HUES48 (cell line): Measurements from ENCODE around the gene KCTD18.

Experiments
- H3K27ac ChIP-seq: one replicate; pipeline ENCODE4 v1.7.0; 2013; ENCODE audit warnings: low read depth, low read length, inconsistent platforms
- H3K27me3 ChIP-seq: 2 replicates; pipeline ENCODE4 v1.6.1; 2013; ENCODE audit warnings: mild to moderate bottlenecking, low read length; ENCODE audit not compliant: control insufficient read depth, insufficient read depth
- H3K36me3 ChIP-seq: 2 replicates; pipeline ENCODE4 v1.6.1; 2013; ENCODE audit warnings: low read length; ENCODE audit not compliant: control insufficient read depth, insufficient read depth
- H3K4me1 ChIP-seq: 2 replicates; pipeline ENCODE4 v1.6.1; 2013; ENCODE audit warnings: mild to moderate bottlenecking, low read length; ENCODE audit not compliant: control insufficient read depth, insufficient read depth
- H3K4me3 ChIP-seq: 2 replicates; pipeline ENCODE4 v1.5.1; 2013; ENCODE audit warnings: mild to moderate bottlenecking, low read depth, low read length
- H3K9ac ChIP-seq: 2 replicates; pipeline ENCODE4 v1.6.1; 2013; ENCODE audit warnings: mild to moderate bottlenecking, low read depth, low read length, moderate library complexity
- H3K9me3 ChIP-seq: 2 replicates; pipeline ENCODE4 v1.6.1; 2013; ENCODE audit warnings: low read length; ENCODE audit not compliant: control insufficient read depth, insufficient read depth

KCTD18 gene

DNA sequence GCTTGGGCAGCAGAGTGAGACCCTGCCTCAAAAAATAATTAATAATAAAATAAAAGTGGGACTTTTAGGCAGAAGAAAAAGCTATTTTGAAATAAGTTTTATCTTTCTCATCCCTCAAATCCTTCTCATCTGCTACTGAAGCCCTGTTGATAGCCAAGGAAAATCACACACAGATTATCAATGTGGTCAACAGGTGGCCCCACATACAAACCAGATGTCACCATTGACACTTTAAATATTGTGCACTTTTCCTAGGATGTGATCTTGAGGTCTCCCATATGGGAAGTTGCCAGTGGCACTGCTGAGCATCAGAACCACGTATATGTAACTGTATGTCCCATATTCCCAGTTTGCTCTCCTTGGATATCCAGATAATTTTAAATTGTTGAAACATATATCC is 64.6 kb downstream of the KCTD18 start:
- Histone ChIP-seq H3K9ac (no peak overlapping the region), H3K9me3 (no peaks in the 10 kb centered on the region), H3K36me3 (peaks cover 65% of the 10 kb centered on the region)

GRCh38 chr2:200444530-200444929 is 65.3 kb downstream of the KCTD18 start:
- no peak overlapping the region for H3K27ac ChIP-seq
- no peak overlapping the region for H3K9ac ChIP-seq
- no peaks in the 10 kb centered on the region for H3K4me1 ChIP-seq
- peaks cover 70% of the 10 kb centered on the region for H3K36me3 ChIP-seq
- H3K27me3 ChIP-seq, result no peaks in the 10 kb centered on the region
- no peaks in the 10 kb centered on the region for H3K9me3 ChIP-seq
- H3K4me3 ChIP-seq, result no peak overlapping the region

More for the DNA sequence above, 64.6 kb downstream of the KCTD18 start:
- Histone ChIP-seq H3K4me1 (no peaks in the 10 kb centered on the region), H3K27ac (no peak overlapping the region), H3K4me3 (no peak overlapping the region), H3K27me3 (no peaks in the 10 kb centered on the region)

DNA sequence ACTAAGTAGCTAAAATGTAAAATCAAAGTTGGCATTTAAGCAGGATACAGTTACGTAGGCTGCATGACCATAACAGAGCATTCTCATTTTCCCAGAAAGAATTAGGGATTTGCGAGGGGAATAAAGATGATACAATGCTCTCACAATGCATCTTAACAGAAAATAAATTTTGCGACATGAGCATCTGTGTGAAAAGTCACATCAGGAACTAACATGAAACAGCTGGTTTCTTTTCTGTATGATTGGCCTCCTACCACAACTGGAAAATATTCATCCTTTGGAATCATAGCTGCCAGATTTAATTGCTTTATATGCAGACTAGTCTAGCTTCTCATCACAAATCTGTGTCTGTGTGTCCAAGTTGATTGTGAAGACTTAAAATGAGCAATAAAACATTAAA is 66.0 kb downstream of the KCTD18 start:
- no peak overlapping the region for H3K9ac ChIP-seq
- H3K27ac ChIP-seq, result no peak overlapping the region
- H3K4me1 ChIP-seq, result no peaks in the 10 kb centered on the region
- H3K9me3 ChIP-seq, result no peaks in the 10 kb centered on the region
- H3K4me3 ChIP-seq, result no peak overlapping the region
- peaks cover 74% of the 10 kb centered on the region for H3K36me3 ChIP-seq
- H3K27me3 ChIP-seq, result no peaks in the 10 kb centered on the region

- H3K36me3 ChIP-seq, result peaks cover 74% of the 10 kb centered on the region
Observed at GRCh38 chr2:200443376-200443775, 66.5 kb downstream of the KCTD18 start.

DNA sequence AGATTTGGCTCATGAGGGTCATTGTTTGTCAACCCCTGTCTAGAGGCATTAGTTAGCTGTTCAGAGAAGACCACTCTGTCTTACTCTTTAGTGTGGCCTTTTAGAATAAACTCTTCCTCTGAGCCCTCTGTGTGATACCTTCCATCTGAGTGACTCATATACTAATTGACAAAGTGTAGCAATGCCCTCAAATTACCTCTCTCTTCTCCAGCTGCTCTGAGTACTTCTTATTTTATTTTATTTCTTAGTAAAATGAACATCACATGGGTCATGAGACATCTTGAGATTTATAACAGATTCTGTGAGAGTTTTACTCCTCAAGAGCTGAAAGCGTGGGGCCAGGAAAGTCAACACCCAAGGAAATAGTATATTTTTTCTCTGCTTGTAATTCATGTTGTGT is 67.4 kb downstream of the KCTD18 start:
- Histone ChIP-seq H3K4me3 (no peak overlapping the region), H3K9me3 (no peaks in the 10 kb centered on the region), H3K9ac (no peak overlapping the region), H3K4me1 (no peaks in the 10 kb centered on the region), H3K36me3 (peaks cover 78% of the 10 kb centered on the region), H3K27me3 (no peaks in the 10 kb centered on the region), H3K27ac (no peak overlapping the region)

More at GRCh38 chr2:200443376-200443775, 66.5 kb downstream of the KCTD18 start:
- no peak overlapping the region for H3K9ac ChIP-seq
- no peak overlapping the region for H3K4me3 ChIP-seq
- H3K9me3 ChIP-seq, result no peaks in the 10 kb centered on the region
- no peak overlapping the region for H3K27ac ChIP-seq
- no peaks in the 10 kb centered on the region for H3K4me1 ChIP-seq
- no peaks in the 10 kb centered on the region for H3K27me3 ChIP-seq

- Histone ChIP-seq H3K27ac (no peak overlapping the region), H3K27me3 (no peaks in the 10 kb centered on the region), H3K4me1 (no peaks in the 10 kb centered on the region), H3K9ac (no peak overlapping the region), H3K9me3 (no peaks in the 10 kb centered on the region), H3K4me3 (no peak overlapping the region), H3K36me3 (peaks cover 71% of the 10 kb centered on the region)
Observed at GRCh38 chr2:200439981-200440380, 69.9 kb downstream of the KCTD18 start.
